ENCODE measurements around the gene MPDU1.

The MPDU1 gene

DNA sequence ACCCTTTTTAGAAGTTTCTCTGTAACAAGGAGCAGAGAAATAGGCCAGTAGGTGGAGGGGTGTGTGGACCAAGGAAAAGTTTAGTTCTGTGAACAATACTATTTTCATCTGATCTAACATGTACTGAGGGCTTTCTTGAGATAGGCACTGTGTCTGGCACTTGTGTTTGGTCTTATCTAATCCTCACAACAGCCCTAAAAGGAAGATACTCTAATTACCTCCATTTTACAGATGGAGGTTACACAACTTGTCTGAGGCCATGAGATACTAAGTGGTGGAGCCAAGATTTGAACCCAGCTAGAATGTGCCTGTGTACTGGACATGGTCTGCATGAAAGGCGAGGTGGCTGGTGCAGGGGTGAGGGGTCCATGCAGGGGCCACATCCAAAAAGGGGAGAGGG, 30.3 kb upstream of the MPDU1 start:
- H3K4me3 ChIP-seq (ENCODE audit: low read length): no peak overlapping the region
- H3K9ac ChIP-seq (ENCODE audit: low read depth, low read length): no peak overlapping the region

GRCh38 chr17:7555320-7555948, 28.2 kb upstream of the MPDU1 start:
- Histone ChIP-seq H3K27me3 (ENCODE audit: insufficient read depth, low read length) (no peaks in the 10 kb centered on the region), H3K9me3 (ENCODE audit: insufficient read depth, low read depth, low read length) (no peaks in the 10 kb centered on the region), H3K4me3 (ENCODE audit: low read length) (no peak overlapping the region), H3K4me1 (ENCODE audit: insufficient read depth, low read length) (peaks cover 26% of the 10 kb centered on the region), H3K27ac (ENCODE audit: low read length) (no peak overlapping the region), H3K9ac (ENCODE audit: low read depth, low read length) (no peak overlapping the region), H3K36me3 (ENCODE audit: insufficient read depth, low read depth, low read length) (no peaks in the 10 kb centered on the region)

More for the DNA sequence above, 30.3 kb upstream of the MPDU1 start:
- Histone ChIP-seq H3K27me3 (ENCODE audit: insufficient read depth, low read length) (peaks cover 10% of the 10 kb centered on the region; the same call in 1 of the 2 replicates), H3K36me3 (ENCODE audit: insufficient read depth, low read depth, low read length) (no peaks in the 10 kb centered on the region), H3K27ac (ENCODE audit: low read length) (no peak overlapping the region), H3K9me3 (ENCODE audit: insufficient read depth, low read depth, low read length) (no peaks in the 10 kb centered on the region), H3K4me1 (ENCODE audit: insufficient read depth, low read length) (peaks cover 13% of the 10 kb centered on the region)

- Histone ChIP-seq H3K4me3 (ENCODE audit: low read length) (no peak overlapping the region), H3K27me3 (ENCODE audit: insufficient read depth, low read length) (no peaks in the 10 kb centered on the region), H3K27ac (ENCODE audit: low read length) (no peak overlapping the region), H3K9ac (ENCODE audit: low read depth, low read length) (no peak overlapping the region), H3K4me1 (ENCODE audit: insufficient read depth, low read length) (peaks cover 30% of the 10 kb centered on the region), H3K9me3 (ENCODE audit: insufficient read depth, low read depth, low read length) (no peaks in the 10 kb centered on the region), H3K36me3 (ENCODE audit: insufficient read depth, low read depth, low read length) (no peaks in the 10 kb centered on the region)
These were observed 27.0 kb upstream of the MPDU1 start for GRCh38 chr17:7556627-7557026.

DNA sequence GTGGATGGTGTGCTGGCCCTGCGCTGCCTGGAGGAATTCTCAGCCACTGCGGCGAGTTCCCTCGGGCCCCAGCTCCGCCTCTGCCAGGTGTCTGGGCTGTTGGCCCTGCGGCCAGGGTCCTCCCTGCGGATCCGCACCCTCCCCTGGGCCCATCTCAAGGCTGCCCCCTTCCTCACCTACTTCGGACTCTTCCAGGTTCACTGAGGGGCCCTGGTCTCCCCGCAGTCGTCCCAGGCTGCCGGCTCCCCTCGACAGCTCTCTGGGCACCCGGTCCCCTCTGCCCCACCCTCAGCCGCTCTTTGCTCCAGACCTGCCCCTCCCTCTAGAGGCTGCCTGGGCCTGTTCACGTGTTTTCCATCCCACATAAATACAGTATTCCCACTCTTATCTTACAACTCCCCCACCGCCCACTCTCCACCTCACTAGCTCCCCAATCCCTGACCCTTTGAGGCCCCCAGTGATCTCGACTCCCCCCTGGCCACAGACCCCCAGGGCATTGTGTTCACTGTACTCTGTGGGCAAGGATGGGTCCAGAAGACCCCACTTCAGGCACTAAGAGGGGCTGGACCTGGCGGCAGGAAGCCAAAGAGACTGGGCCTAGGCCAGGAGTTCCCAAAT, 26.4 kb upstream of the MPDU1 start:
- H3K36me3 ChIP-seq (ENCODE audit: insufficient read depth, low read depth, low read length): no peaks in the 10 kb centered on the region
- peaks cover 30% of the 10 kb centered on the region for H3K4me1 ChIP-seq (ENCODE audit: insufficient read depth, low read length)
- no peak overlapping the region for H3K27ac ChIP-seq (ENCODE audit: low read length)
- no peak overlapping the region for H3K4me3 ChIP-seq (ENCODE audit: low read length)
- H3K9me3 ChIP-seq (ENCODE audit: insufficient read depth, low read depth, low read length): no peaks in the 10 kb centered on the region
- peak overlapping the region; percentile 37; the same call in 1 of the 2 replicates for H3K9ac ChIP-seq (ENCODE audit: low read depth, low read length)
- H3K27me3 ChIP-seq (ENCODE audit: insufficient read depth, low read length): no peaks in the 10 kb centered on the region

DNA sequence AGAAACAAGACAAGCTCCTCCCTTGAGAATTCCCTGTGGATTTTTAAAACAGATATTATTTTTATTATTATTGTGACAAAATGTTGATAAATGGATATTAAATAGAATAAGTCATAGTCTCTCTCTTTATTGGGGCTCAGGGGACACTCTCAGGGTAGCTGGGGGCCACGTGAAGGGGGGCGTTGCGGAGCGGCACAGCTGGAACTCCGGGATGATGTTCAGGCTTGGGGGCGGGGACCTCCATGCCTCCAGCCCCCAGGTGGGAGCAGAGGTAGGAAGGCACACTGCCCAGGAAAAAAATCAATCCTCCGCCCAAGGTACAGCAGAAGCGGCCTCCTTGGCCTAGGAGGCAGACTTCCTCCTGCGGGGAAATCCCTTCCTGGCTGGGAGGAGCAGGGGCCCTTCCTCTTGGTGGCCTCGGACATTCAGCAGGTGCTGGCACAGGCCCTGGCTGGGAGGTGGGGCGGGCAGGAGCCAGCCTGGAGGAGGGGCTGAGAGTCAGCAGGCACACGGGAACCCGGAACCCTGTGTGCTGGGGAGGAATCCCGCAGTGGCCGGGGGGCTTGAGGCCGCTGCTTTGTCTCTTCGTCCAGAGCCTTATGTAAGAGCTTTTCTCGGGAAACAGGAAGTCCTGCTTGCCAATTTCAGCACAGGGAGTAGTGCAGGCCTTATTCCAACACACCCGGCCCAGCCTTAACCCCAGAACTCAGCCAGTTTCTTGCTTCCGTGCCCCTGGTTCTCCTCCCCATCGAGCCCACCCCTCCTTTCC, 25.7 kb upstream of the MPDU1 start:
- no peaks in the 10 kb centered on the region for H3K9me3 ChIP-seq (ENCODE audit: insufficient read depth, low read depth, low read length)
- peaks cover 34% of the 10 kb centered on the region for H3K4me1 ChIP-seq (ENCODE audit: insufficient read depth, low read length)
- no peak overlapping the region for H3K27ac ChIP-seq (ENCODE audit: low read length)
- H3K27me3 ChIP-seq (ENCODE audit: insufficient read depth, low read length): no peaks in the 10 kb centered on the region
- peak overlapping the region; percentile 70; the same call in 1 of the 2 replicates for H3K9ac ChIP-seq (ENCODE audit: low read depth, low read length)
- H3K4me3 ChIP-seq (ENCODE audit: low read length): peak overlapping the region; percentile 45; the same call in 1 of the 2 replicates
- H3K36me3 ChIP-seq (ENCODE audit: insufficient read depth, low read depth, low read length): no peaks in the 10 kb centered on the region

- no peak within 1 kb of the TSS for H3K27ac ChIP-seq (ENCODE audit: low read length)
- peaks cover 4% of the 10 kb centered on the region; the same call in 1 of the 2 replicates for H3K36me3 ChIP-seq (ENCODE audit: insufficient read depth, low read depth, low read length)
- H3K9me3 ChIP-seq (ENCODE audit: insufficient read depth, low read depth, low read length): no peaks in the 10 kb centered on the region
- no peaks in the 10 kb centered on the region for H3K27me3 ChIP-seq (ENCODE audit: insufficient read depth, low read length)
- H3K4me3 ChIP-seq (ENCODE audit: low read length): peak within 1 kb of the TSS; percentile 45; the same call in 1 of the 2 replicates
- peaks cover 35% of the 10 kb centered on the region for H3K4me1 ChIP-seq (ENCODE audit: insufficient read depth, low read length)
- peak within 1 kb of the TSS; percentile 70; the same call in 1 of the 2 replicates for H3K9ac ChIP-seq (ENCODE audit: low read depth, low read length)
These were observed 24.9 kb upstream of the MPDU1 start, which contains the start of gene TNFSF13 for GRCh38 chr17:7558544-7559319. Gene TNFSF13 (plus strand): TSS chr17:7558750. CDS start chr17:7559040, 290 bp downstream.

DNA sequence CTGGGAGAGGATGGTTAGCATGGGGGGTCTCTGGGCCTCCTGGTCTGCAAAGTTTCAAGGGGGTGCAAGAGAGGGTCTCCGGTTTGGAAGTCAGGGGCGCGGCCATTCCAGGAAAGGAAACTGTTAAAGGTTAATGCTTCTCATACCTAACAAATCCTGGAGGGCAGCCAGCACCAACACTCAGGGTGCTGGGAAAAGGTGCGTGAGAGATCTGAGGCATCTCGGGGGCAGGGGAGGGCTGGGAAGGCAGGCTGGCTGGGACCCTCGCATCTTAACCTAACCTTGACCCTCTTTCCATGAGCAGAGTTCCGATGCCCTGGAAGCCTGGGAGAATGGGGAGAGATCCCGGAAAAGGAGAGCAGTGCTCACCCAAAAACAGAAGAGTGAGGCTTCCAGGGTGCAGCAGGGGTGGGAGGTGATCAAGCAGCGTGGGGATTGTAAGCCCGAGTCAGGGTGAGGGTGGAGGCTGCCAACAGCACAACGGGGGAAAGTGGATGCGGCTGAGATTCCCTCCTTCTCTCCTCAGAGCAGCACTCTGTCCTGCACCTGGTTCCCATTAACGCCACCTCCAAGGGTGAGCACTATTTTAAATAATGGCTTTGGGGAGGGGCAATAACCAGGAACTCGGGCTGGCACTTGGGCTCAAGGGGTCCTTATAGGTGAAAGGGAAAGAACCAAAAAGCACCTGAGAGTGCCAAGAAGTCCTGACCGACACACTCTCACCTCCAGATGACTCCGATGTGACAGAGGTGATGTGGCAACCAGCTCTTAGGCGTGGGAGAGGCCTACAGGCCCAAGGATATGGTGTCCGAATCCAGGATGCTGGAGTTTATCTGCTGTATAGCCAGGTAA, 24.1 kb upstream of the MPDU1 start:
- peaks cover 12% of the 10 kb centered on the region for H3K36me3 ChIP-seq (ENCODE audit: insufficient read depth, low read depth, low read length)
- no peaks in the 10 kb centered on the region for H3K27me3 ChIP-seq (ENCODE audit: insufficient read depth, low read length)
- no peak overlapping the region for H3K27ac ChIP-seq (ENCODE audit: low read length)
- H3K9ac ChIP-seq (ENCODE audit: low read depth, low read length): 0 out of 2 replicates have a peak overlapping the region, but pooled peaks have one; percentile 10
- H3K9me3 ChIP-seq (ENCODE audit: insufficient read depth, low read depth, low read length): no peaks in the 10 kb centered on the region
- no peak overlapping the region for H3K4me3 ChIP-seq (ENCODE audit: low read length)
- peaks cover 35% of the 10 kb centered on the region for H3K4me1 ChIP-seq (ENCODE audit: insufficient read depth, low read length)

- peak overlapping the region; percentile 22 for H3K27ac ChIP-seq (ENCODE audit: low read length)
- peak overlapping the region; percentile 91 for H3K9ac ChIP-seq (ENCODE audit: low read depth, low read length)
These were observed 23.3 kb upstream of the MPDU1 start for GRCh38 chr17:7560172-7561027.

DNA sequence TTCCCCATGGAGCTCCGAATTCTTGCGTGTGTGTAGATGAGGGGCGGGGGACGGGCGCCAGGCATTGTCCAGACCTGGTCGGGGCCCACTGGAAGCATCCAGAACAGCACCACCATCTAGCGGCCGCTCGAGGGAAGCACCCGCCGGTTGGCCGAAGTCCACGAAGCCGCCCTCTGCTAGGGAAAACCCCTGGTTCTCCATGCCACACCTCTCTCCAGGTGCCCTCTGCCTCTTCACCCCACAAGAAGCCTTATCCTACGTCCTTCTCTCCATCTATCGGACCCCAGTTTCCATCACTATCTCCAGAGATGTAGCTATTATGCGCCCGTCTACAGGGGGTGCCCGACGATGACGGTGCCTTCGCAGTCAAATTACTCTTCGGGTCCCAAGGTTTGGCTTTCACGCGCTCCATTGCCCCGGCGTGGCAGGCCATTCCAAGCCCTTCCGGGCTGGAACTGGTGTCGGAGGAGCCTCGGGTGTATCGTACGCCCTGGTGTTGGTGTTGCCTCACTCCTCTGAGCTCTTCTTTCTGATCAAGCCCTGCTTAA, 22.6 kb upstream of the MPDU1 start:
- peak overlapping the region; percentile 91; the same call in 1 of the 2 replicates for H3K9ac ChIP-seq (ENCODE audit: low read depth, low read length)
- peaks cover 35% of the 10 kb centered on the region for H3K4me1 ChIP-seq (ENCODE audit: insufficient read depth, low read length)
- H3K9me3 ChIP-seq (ENCODE audit: insufficient read depth, low read depth, low read length): no peaks in the 10 kb centered on the region
- no peaks in the 10 kb centered on the region for H3K27me3 ChIP-seq (ENCODE audit: insufficient read depth, low read length)
- H3K27ac ChIP-seq (ENCODE audit: low read length): peak overlapping the region; percentile 64
- H3K36me3 ChIP-seq (ENCODE audit: insufficient read depth, low read depth, low read length): peaks cover 28% of the 10 kb centered on the region
- peak overlapping the region; percentile 94 for H3K4me3 ChIP-seq (ENCODE audit: low read length)

More at GRCh38 chr17:7560172-7561027, 23.3 kb upstream of the MPDU1 start:
- no peaks in the 10 kb centered on the region for H3K27me3 ChIP-seq (ENCODE audit: insufficient read depth, low read length)
- peaks cover 35% of the 10 kb centered on the region for H3K4me1 ChIP-seq (ENCODE audit: insufficient read depth, low read length)
- peak overlapping the region; percentile 94 for H3K4me3 ChIP-seq (ENCODE audit: low read length)
- no peaks in the 10 kb centered on the region for H3K9me3 ChIP-seq (ENCODE audit: insufficient read depth, low read depth, low read length)
- peaks cover 21% of the 10 kb centered on the region for H3K36me3 ChIP-seq (ENCODE audit: insufficient read depth, low read depth, low read length)
